ENCODE measurements around the gene TMEM156.

GRCh38 chr4:39062770-39063097 lies 30.5 kb upstream of the TMEM156 start:
- TF ChIP-seq, protein P1, sequence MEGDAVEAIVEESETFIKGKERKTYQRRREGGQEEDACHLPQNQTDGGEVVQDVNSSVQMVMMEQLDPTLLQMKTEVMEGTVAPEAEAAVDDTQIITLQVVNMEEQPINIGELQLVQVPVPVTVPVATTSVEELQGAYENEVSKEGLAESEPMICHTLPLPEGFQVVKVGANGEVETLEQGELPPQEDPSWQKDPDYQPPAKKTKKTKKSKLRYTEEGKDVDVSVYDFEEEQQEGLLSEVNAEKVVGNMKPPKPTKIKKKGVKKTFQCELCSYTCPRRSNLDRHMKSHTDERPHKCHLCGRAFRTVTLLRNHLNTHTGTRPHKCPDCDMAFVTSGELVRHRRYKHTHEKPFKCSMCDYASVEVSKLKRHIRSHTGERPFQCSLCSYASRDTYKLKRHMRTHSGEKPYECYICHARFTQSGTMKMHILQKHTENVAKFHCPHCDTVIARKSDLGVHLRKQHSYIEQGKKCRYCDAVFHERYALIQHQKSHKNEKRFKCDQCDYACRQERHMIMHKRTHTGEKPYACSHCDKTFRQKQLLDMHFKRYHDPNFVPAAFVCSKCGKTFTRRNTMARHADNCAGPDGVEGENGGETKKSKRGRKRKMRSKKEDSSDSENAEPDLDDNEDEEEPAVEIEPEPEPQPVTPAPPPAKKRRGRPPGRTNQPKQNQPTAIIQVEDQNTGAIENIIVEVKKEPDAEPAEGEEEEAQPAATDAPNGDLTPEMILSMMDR (IDR thresholded peaks at IDR 0.05): no peak
- no peak for TF ChIP-seq POLR2A (IDR thresholded peaks at IDR 0.05)

Data from esophagus squamous epithelium (tissue), 4 donors.